Left colon (tissue), 2 donors: ENCODE data around the gene SYPL1. TPM values are rescaled to one million over a fixed set of nuclear protein-coding genes. Genes with fewer than 3 reads are reported as not detected.
A peak's percentile ranks its signal among the peaks of the same experiment; 100 is the strongest.

ENCODE experiments used
- ATAC-seq: fragments of 200-7000 bp; cut with Tn5 transposase; one replicate; pipeline ENCODE4 v1.9.1; 2020; ENCODE audit warnings: mild to moderate bottlenecking, moderate library complexity
- DNase-seq, 2 donors: peaks; one replicate each; pipeline ENCODE4 v3.0.0-alpha.2; 2020
- intact Hi-C, 2 donors: fragments of 100-400 bp; cut with DNase I in 1 of 2; cut with micrococcal nuclease in 1 of 2; formaldehyde crosslinking; loops; one replicate each; pipeline versions ENCODE4 v1.11.2 to v1.14.0; 2022; cut with DNase I, micrococcal nuclease
- total RNA-seq, 2 donors: library from RNA; stranded (reverse); fragmentation: NEBNext Ultra II Directional; extraction: Animal tissue kit (Norgen Biotek cat#: 25700); gene quantifications; one replicate each; pipeline ENCODE4 v1.2.1, GENCODE V29; 2021
- donor health status: DM: no; HTN: no; CAD: no.
- donor health status: DM: yes; HTN: yes; CAD: no.

SYPL1 gene
- total RNA-seq, 2 donors from 2014 or later, result 71.9 to 84.2 TPM

- ATAC-seq (no peak), DNase-seq (peak in 1 of 2 donors; percentile 17)
- intact Hi-C loops, result loop anchor here (5.0 kb wide), 2 partner anchors 53 to 93 kb away; partner anchors contain the start of gene SYPL1 (in 1 of the 2)
Measured at GRCh38 chr7:106059556-106059955, 52.6 kb downstream of the SYPL1 start.

GRCh38 chr7:106058928-106059324 is 53.2 kb downstream of the SYPL1 start:
- no peak for ATAC-seq
- DNase-seq, result no peak
- intact Hi-C loops, result loop anchor here (5.0 kb wide), 2 partner anchors 53 to 93 kb away; partner anchors contain the start of gene SYPL1 (in 1 of the 2)

GRCh38 chr7:106057962-106058927 is 53.9 kb downstream of the SYPL1 start:
- intact Hi-C loops, result loop anchor here (2.0 to 5.0 kb wide), 3 partner anchors 54 to 97 kb away; partner anchors contain the start of gene SYPL1 (in 1 of the 2)
- ATAC-seq (peak; percentile 80), DNase-seq (peak; percentile 73 to 84)

GRCh38 chr7:106057204-106057961 is 54.7 kb downstream of the SYPL1 start:
- DNase-seq, result no peak
- intact Hi-C loops, result loop anchor here (2.0 to 5.0 kb wide), 3 partner anchors 55 to 97 kb away; partner anchors contain the start of gene SYPL1 (in 1 of the 2)

GRCh38 chr7:106056513-106057203 is 55.5 kb downstream of the SYPL1 start:
- DNase-seq (peak; percentile 63 to 74), ATAC-seq (peak; percentile 88)
- intact Hi-C loops, result loop anchor here (2.0 to 5.0 kb wide), 3 partner anchors 56 to 98 kb away; partner anchors contain the start of gene SYPL1 (in 1 of the 2)

More at GRCh38 chr7:106057204-106057961, 54.7 kb downstream of the SYPL1 start:
- no peak for ATAC-seq

- intact Hi-C loops, result loop anchor here (5.0 kb wide), 2 partner anchors 57 to 97 kb away; partner anchors contain the start of gene SYPL1 (in 1 of the 2)
- ATAC-seq (no peak), DNase-seq (no peak)
Measured at GRCh38 chr7:106054971-106055532, 57.1 kb downstream of the SYPL1 start.

- intact Hi-C loops, result no loop called here
- no peak for ATAC-seq
- no peak for DNase-seq
Measured at GRCh38 chr7:106054156-106054910, 57.8 kb downstream of the SYPL1 start.

- DNase-seq (no peak), ATAC-seq (no peak)
- intact Hi-C loops, result no loop called here
Measured at GRCh38 chr7:106053109-106053508, 59.0 kb downstream of the SYPL1 start.

- DNase-seq, result no peak
Measured at GRCh38 chr7:106052681-106053080, 59.4 kb downstream of the SYPL1 start.

GRCh38 chr7:106050746-106051117 is 61.4 kb downstream of the SYPL1 start:
- no peak for ATAC-seq
- DNase-seq, result no peak
- intact Hi-C loops, result no loop called here

More at GRCh38 chr7:106052681-106053080, 59.4 kb downstream of the SYPL1 start:
- no peak for ATAC-seq
- intact Hi-C loops, result no loop called here

GRCh38 chr7:106050002-106050745 is 61.9 kb downstream of the SYPL1 start:
- ATAC-seq (peak; percentile 42), DNase-seq (peak in 1 of 2 donors; percentile 30)
- intact Hi-C loops, result no loop called here

- intact Hi-C loops, result loop anchor here in 1 of 2 donors (10.0 kb wide), 1 partner anchor 284 kb away; no protein-coding TSS in a partner anchor
- DNase-seq (no peak), ATAC-seq (no peak)
Measured at GRCh38 chr7:106049139-106049752, 62.9 kb downstream of the SYPL1 start.

GRCh38 chr7:106048706-106049020 is 63.4 kb downstream of the SYPL1 start:
- no peak for ATAC-seq
- no peak for DNase-seq
- intact Hi-C loops, result loop anchor here in 1 of 2 donors (10.0 kb wide), 1 partner anchor 284 kb away; no protein-coding TSS in a partner anchor

GRCh38 chr7:106047818-106048705 is 64.0 kb downstream of the SYPL1 start:
- intact Hi-C loops, result loop anchor here in 1 of 2 donors (10.0 kb wide), 1 partner anchor 283 kb away; no protein-coding TSS in a partner anchor
- DNase-seq, result no peak
- ATAC-seq, result no peak

- DNase-seq, result no peak
- ATAC-seq, result no peak
- intact Hi-C loops, result loop anchor here in 1 of 2 donors (10.0 kb wide), 1 partner anchor 282 kb away; no protein-coding TSS in a partner anchor
Measured at GRCh38 chr7:106047184-106047583, 64.9 kb downstream of the SYPL1 start.
